Right atrium auricular region (tissue), 2 donors: ENCODE measurements around the gene CCNL1. TPM values are rescaled to one million over a fixed set of nuclear protein-coding genes. Genes with fewer than 3 reads are reported as not detected.

ENCODE experiments used
- DNase-seq: peaks from one replicate; pipeline ENCODE4 v3.0.0-alpha.2; 2019; ENCODE audit warnings: low spot score
- H3K27ac ChIP-seq, 2 donors: fragments of 200-600 bp; sonication (generic); 1 replicate in 1 of 2; 2 replicates in 1 of 2; pipeline ENCODE4 v1.5.1; 2016 to 2019
- H3K27me3 ChIP-seq, 2 donors: fragments of 200-600 bp; sonication (generic); one replicate each; pipeline versions ENCODE4 v1.5.1 to v1.6.0; 2017 to 2019
- H3K36me3 ChIP-seq: fragments of 200-600 bp; sonication (generic); one replicate; pipeline ENCODE4 v1.5.1; 2016
- H3K4me1 ChIP-seq, 2 donors: fragments of 200-600 bp; sonication (generic); one replicate each; pipeline versions ENCODE4 v1.5.1 to v1.6.0; 2017 to 2019
- H3K4me3 ChIP-seq, 2 donors: fragments of 200-600 bp; sonication (generic); 1 replicate in 1 of 2; 2 replicates in 1 of 2; pipeline ENCODE4 v1.5.1; 2017 to 2019; ENCODE audit warnings: mild to moderate bottlenecking in 1 of 2, moderate library complexity in 1 of 2
- H3K9me3 ChIP-seq, 2 donors: fragments of 200-600 bp; sonication (generic); one replicate each; pipeline ENCODE4 v1.5.1; 2019
- total RNA-seq, 2 donors: library from RNA; depleted of rRNA; stranded (reverse); fragments of >200 nt; gene quantifications; one replicate each; pipeline ENCODE4 v1.1.0, GENCODE V29; 2016
- TF ChIP-seq, protein P1 (sequence below), 2 donors: fragments of 200-600 bp; sonication (generic); IDR thresholded peaks; one replicate each; pipeline ENCODE4 v1.5.1; 2019; ENCODE audit warnings: antibody characterized with exemption in 2 of 2

CCNL1 gene
- total RNA-seq, 2 donors from 2014 or later, result 43.8 to 44.3 TPM

DNA sequence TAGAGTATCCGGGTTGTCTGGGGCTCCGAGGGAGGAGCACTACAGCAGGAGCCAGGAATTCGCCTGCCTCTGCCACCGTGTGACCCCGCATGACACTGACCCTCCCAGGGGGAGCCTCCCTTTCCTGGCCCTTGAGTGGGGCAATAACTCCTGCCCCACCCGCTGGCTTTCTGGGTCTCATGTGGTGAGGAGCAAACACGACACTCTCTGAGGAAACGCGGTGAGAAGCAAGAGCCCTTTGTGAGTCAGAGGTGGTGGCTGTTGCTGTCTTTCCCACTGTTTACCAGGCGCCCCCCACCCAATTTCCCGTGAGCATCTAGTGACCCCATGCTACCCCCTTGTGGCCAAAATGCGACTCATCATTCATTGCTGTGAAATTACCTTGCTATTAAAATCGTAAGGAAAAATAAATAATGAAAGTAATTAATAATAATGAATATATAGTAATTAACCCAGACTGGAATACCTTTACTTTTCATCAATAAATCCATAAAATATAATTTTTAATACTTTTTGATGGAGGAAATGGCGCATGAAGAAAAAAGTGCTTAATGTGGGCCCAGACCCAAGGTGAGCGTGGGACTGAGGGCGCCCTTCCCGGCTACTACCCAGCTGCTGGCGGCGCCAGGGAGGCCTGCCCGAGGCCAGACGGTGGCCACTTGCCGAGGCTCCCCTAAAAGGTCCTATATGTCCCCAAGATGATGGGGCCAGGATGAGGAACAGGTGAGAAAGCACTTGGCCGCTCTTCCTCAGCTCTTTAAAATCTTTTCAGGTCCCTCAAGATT is 29.3 kb downstream of the CCNL1 start:
- Histone ChIP-seq H3K4me1 (peaks cover 0 to 70% of the 10 kb centered on the region in 2 donors), H3K27me3 (no peaks in the 10 kb centered on the region), H3K4me3 (peak overlapping the region in 1 of 2 donors; percentile 18), H3K36me3 (no peaks in the 10 kb centered on the region), H3K27ac (peak overlapping the region; percentile 86 to 93), H3K9me3 (no peaks in the 10 kb centered on the region)
- TF ChIP-seq, protein P1, sequence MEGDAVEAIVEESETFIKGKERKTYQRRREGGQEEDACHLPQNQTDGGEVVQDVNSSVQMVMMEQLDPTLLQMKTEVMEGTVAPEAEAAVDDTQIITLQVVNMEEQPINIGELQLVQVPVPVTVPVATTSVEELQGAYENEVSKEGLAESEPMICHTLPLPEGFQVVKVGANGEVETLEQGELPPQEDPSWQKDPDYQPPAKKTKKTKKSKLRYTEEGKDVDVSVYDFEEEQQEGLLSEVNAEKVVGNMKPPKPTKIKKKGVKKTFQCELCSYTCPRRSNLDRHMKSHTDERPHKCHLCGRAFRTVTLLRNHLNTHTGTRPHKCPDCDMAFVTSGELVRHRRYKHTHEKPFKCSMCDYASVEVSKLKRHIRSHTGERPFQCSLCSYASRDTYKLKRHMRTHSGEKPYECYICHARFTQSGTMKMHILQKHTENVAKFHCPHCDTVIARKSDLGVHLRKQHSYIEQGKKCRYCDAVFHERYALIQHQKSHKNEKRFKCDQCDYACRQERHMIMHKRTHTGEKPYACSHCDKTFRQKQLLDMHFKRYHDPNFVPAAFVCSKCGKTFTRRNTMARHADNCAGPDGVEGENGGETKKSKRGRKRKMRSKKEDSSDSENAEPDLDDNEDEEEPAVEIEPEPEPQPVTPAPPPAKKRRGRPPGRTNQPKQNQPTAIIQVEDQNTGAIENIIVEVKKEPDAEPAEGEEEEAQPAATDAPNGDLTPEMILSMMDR (IDR thresholded peaks at IDR 0.05), result peak; percentile 64 to 84
- peak; percentile 87 for DNase-seq

DNA sequence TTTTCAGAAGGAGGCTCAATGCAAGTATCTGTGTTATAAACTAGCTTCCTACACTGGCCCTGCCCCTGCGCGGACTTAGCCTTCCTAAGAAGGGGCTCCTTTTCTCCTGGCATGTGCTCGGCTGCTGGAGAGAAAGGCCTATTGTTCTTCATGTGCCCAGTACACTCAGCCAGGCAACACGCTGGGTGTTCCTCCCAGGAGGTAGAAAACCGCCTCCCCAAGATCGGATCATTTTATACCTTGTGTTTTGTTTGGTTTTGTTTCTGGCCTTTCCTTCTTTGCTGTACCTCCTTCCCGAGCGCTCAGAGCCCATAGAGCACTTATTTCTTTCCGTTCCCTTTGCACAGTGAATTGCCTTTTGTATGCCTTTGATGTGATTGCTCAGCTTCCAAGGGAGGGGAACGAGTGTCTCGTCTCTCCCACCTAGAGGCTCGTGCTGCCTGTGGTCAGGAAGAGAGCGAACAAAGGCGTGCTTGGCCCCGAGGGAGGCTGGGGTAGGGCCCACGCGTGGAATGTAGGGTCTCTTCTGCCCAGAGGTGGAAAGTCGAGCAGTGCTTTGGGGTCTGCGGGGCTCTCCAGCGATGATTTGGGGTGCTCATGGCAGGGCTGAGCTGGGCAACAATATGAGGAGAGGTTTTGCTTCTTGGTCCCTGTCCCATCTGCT is 30.0 kb downstream of the CCNL1 start:
- Histone ChIP-seq H3K4me3 (peak overlapping the region in 1 of 2 donors; percentile 18), H3K36me3 (no peaks in the 10 kb centered on the region), H3K4me1 (peaks cover 0 to 62% of the 10 kb centered on the region in 2 donors), H3K27ac (peak overlapping the region; percentile 86 to 93), H3K27me3 (no peaks in the 10 kb centered on the region), H3K9me3 (no peaks in the 10 kb centered on the region)
- TF ChIP-seq, protein P1 (IDR thresholded peaks at IDR 0.05), result no peak
- no peak for DNase-seq

DNA sequence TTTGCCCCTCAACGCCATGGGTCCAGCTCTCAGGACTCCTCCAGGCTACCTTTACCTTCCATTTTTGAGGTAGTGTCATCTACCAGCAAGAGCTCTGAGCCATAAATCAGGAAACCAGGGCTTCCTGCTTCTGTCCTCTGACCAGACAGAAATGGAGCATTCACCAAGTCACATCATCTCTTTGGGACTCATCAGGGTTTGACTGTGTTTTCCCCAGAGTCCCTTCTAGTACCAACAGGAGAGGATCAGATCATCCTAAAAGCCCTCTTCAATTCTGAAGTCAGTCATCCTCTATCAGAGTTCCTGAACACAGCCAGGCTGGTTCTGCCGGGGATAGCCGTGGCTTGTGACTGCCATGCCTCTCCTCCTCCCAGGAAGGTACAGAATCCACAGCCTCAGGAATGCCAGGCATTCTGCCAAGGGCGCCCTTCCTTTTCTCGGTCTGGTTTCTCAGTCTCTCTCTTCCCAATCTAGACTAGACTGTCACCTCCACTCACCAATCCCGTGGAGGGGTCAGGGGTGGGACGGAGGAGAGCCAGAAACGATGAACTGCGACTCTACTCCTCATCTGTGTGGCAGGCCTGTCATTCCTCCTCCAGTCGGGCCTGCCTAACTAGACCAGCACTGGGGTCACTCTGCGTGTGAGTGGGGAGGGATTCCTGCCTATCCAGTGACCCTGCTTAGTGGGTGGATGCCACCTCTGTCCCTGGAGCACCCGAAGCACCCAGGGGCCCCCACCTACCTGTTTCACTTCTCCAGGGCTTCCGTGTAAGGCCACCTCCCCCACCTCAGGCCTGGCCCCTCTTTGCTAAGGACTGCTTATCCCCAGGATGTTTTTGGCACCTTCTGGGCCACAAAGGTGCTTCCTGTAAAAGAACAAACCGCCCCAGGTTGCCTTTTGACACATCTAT is 30.9 kb downstream of the CCNL1 start:
- TF ChIP-seq, protein P1 (IDR thresholded peaks at IDR 0.05), result no peak
- Histone ChIP-seq H3K4me1 (peaks cover 0 to 55% of the 10 kb centered on the region in 2 donors), H3K4me3 (no peak overlapping the region), H3K27ac (peak overlapping the region; percentile 86 to 93), H3K36me3 (no peaks in the 10 kb centered on the region), H3K9me3 (no peaks in the 10 kb centered on the region), H3K27me3 (no peaks in the 10 kb centered on the region)
- no peak for DNase-seq

DNA sequence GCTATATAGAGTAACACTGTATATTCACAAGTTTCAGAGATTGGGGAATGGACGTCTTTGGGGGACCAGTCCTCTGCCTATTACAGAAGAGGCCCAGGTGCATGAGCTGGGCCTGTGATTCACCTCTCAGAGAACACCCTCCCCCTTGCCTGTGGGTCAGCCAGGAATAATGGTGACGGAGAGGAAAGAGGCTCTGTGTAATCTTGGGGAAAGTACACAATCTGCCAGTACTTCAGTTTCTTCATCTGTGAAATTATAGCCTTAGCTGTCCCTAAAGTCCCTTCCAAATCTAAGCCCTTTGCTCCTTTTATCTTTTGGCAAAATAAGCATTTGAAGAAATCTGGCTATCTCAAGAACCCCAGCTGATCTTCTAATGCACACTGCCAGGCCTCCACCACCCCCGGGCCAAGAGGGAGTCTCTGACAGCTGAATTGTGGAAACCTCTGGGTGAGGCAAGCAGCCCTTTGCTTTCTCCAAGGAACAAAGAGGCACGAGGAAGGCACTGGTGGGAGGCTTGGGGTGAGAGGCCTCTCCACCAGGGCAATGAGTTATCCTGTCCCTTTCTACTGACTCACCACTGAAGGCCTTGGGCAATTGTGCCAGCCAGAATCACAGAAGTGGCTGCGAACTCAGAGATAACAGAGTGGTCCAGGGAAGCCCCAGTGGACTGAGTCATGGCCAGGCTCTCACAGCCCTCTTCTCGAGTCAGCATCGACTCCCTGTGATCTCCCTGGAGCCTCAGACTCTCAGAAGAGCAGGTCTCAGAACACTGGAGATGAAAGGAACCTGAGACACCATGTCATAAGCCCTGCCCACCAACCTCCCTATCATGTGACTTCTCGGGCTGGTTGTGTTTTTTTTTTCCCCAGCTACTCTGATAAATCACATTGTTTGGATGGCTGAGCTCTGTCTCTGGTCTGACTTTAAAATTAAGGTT is 31.8 kb downstream of the CCNL1 start:
- peak overlapping the region; percentile 86 to 93 for H3K27ac ChIP-seq
- H3K4me3 ChIP-seq, result no peak overlapping the region
- DNase-seq, result peak; percentile 90
- H3K9me3 ChIP-seq, result no peaks in the 10 kb centered on the region
- no peaks in the 10 kb centered on the region for H3K36me3 ChIP-seq
- peaks cover 0 to 46% of the 10 kb centered on the region in 2 donors for H3K4me1 ChIP-seq
- H3K27me3 ChIP-seq, result no peaks in the 10 kb centered on the region
- TF ChIP-seq, protein P1 (IDR thresholded peaks at IDR 0.05), result no peak

DNA sequence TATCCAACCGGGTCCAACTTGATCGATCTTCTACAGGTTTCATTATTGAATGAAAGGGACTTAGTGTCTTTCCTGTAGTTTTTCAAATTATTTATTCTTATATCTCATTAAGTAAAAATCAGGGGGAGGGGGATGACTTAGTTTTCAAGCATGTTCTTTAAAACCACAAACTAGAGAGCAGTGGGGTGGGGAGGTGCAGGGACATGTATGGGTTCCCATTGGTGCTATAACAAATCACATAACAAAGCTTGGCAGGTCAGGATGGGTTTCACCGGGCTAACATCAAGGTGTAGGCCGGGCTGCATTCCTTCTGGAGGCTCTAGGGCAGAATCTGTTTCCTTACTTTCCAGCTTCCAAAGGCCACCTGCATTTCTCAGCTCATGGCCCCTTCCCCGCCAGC is 32.7 kb downstream of the CCNL1 start:
- no peaks in the 10 kb centered on the region for H3K9me3 ChIP-seq
- H3K27ac ChIP-seq, result peak overlapping the region; percentile 86 to 93
- no peaks in the 10 kb centered on the region for H3K36me3 ChIP-seq
- no peak overlapping the region for H3K4me3 ChIP-seq
- no peaks in the 10 kb centered on the region for H3K27me3 ChIP-seq
- peaks cover 0 to 41% of the 10 kb centered on the region in 2 donors for H3K4me1 ChIP-seq
- DNase-seq, result no peak
- TF ChIP-seq, protein P1 (IDR thresholded peaks at IDR 0.05), result no peak
